ENCODE data around the gene TSPOAP1.

- TF ChIP-seq, protein P1, sequence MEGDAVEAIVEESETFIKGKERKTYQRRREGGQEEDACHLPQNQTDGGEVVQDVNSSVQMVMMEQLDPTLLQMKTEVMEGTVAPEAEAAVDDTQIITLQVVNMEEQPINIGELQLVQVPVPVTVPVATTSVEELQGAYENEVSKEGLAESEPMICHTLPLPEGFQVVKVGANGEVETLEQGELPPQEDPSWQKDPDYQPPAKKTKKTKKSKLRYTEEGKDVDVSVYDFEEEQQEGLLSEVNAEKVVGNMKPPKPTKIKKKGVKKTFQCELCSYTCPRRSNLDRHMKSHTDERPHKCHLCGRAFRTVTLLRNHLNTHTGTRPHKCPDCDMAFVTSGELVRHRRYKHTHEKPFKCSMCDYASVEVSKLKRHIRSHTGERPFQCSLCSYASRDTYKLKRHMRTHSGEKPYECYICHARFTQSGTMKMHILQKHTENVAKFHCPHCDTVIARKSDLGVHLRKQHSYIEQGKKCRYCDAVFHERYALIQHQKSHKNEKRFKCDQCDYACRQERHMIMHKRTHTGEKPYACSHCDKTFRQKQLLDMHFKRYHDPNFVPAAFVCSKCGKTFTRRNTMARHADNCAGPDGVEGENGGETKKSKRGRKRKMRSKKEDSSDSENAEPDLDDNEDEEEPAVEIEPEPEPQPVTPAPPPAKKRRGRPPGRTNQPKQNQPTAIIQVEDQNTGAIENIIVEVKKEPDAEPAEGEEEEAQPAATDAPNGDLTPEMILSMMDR (conservative IDR thresholded peaks at IDR 0.05; ENCODE audit: low read depth, low read length), result no peak
- TF ChIP-seq EZH2 (IDR thresholded peaks at IDR 0.05; ENCODE audit: low read length, unreplicated experiment) (no peak), EZH2phosphoT487 (IDR thresholded peaks at IDR 0.05; ENCODE audit: borderline replicate concordance, low read length) (no peak)
Observed at GRCh38 chr17:58312021-58312630, 16.5 kb downstream of the TSPOAP1 start.

Measured in PC-3 (cell line).